H1 (cell line): ENCODE measurements around the gene CALCR. TPM values are rescaled to one million over a fixed set of nuclear protein-coding genes. Genes with fewer than 3 reads are reported as not detected.
"Not testable (repeated sequence)": the region's sequence is repeated elsewhere in the genome, so short reads cannot be mapped to it uniquely, and the experiment has no call there.

Source experiments
- CTCF ChIA-PET: fragments of 300-600 bp; sonication (Branson Sonifier 250); formaldehyde crosslinking; loops from one replicate; lab custom pipeline; 2021; ENCODE audit not compliant: partially characterized antibody; lab: Charles Lee
- POLR2A ChIA-PET: fragments of 300-600 bp; sonication (Branson Sonifier 250); formaldehyde crosslinking; loops from one replicate; lab custom pipeline; 2021; ENCODE audit warnings: inconsistent platforms; ENCODE audit not compliant: partially characterized antibody; lab: Charles Lee
- DNase-seq, 2 experiments: peaks; one replicate each; pipeline versions ENCODE4 v3.0.0 to v3.0.0-alpha.2; 2010 to 2022; ENCODE audit warnings: low spot score in 2 of 2, low read depth in 1 of 2, mixed read lengths in 1 of 2
- FAIRE-seq: peaks from 2 replicates; lab custom pipeline; 2011; peaks lifted over from hg19 to GRCh38; lab: Jason Lieb, UNC
- H2AFZ ChIP-seq: 2 replicates; pipeline ENCODE4 v1.8.1; 2012; ENCODE audit warnings: low read length, inconsistent platforms
- H2AK5ac ChIP-seq: 2 replicates; pipeline ENCODE4 v1.6.1; 2013; ENCODE audit warnings: low read depth, low read length
- H2BK120ac ChIP-seq: replicated peaks from 2 replicates; pipeline ENCODE3; 2013; ENCODE audit warnings: low read depth, low read length, inconsistent platforms
- H2BK12ac ChIP-seq: 2 replicates; pipeline ENCODE4 v1.6.1; 2013; ENCODE audit warnings: low read depth, low read length
- H2BK15ac ChIP-seq: 2 replicates; pipeline ENCODE4 v1.6.1; 2013; ENCODE audit warnings: low read length
- H2BK20ac ChIP-seq: 2 replicates; pipeline ENCODE4 v1.6.1; 2013; ENCODE audit warnings: low read length
- H2BK5ac ChIP-seq: 2 replicates; pipeline ENCODE4 v1.6.1; 2013; ENCODE audit warnings: low read depth, low read length
- H3K14ac ChIP-seq: 2 replicates; pipeline ENCODE4 v1.6.1; 2013; ENCODE audit warnings: inconsistent platforms; ENCODE audit not compliant: insufficient read length
- H3K18ac ChIP-seq: 2 replicates; pipeline ENCODE4 v1.6.1; 2013; ENCODE audit warnings: low read length; ENCODE audit errors: extremely low read depth
- H3K23ac ChIP-seq: 2 replicates; pipeline ENCODE4 v1.6.1; 2013; ENCODE audit warnings: inconsistent platforms; ENCODE audit not compliant: insufficient read length
- H3K23me2 ChIP-seq: 2 replicates; pipeline ENCODE4 v1.6.1; 2013; ENCODE audit warnings: low read depth, low read length
- H3K27ac ChIP-seq: 2 replicates; pipeline ENCODE4 v1.6.1; 2011; ENCODE audit warnings: low read depth, low read length, inconsistent platforms
- H3K27me3 ChIP-seq, 4 experiments: replicated peaks in 1 of 4; 1 replicate in 1 of 4; 2 replicates in 3 of 4; pipeline versions ENCODE4 v1.6.1 to v1.8.1; 2011 to 2013; ENCODE audit warnings: low read length in 3 of 4, mild to moderate bottlenecking in 3 of 4, inconsistent platforms in 2 of 4, mixed read lengths in 2 of 4, moderate library complexity in 1 of 4; ENCODE audit not compliant: control insufficient read depth in 3 of 4, insufficient read depth in 3 of 4; ENCODE audit errors: extremely low read depth in 1 of 4
- H3K36me3 ChIP-seq, 4 experiments: 2 replicates each; pipeline versions ENCODE4 v1.6.1 to v1.8.1; 2011 to 2013; ENCODE audit warnings: mild to moderate bottlenecking in 4 of 4, low read length in 3 of 4, moderate library complexity in 2 of 4, control low read depth in 1 of 4, inconsistent platforms in 1 of 4; ENCODE audit not compliant: insufficient read depth in 4 of 4, control insufficient read depth in 2 of 4
- H3K4ac ChIP-seq: replicated peaks from 2 replicates; pipeline ENCODE3; 2013; ENCODE audit warnings: low read length, low read depth, mixed read lengths, inconsistent platforms; ENCODE audit not compliant: insufficient read length
- H3K4me1 ChIP-seq, 4 experiments: replicated peaks in 1 of 4; 1 replicate in 1 of 4; 2 replicates in 3 of 4; pipeline versions ENCODE4 v1.6.1 to v1.8.1; 2011 to 2013; ENCODE audit warnings: low read length in 3 of 4, inconsistent platforms in 2 of 4, mixed read lengths in 1 of 4; ENCODE audit not compliant: insufficient read depth in 4 of 4, control insufficient read depth in 3 of 4
- H3K4me2 ChIP-seq, 2 experiments: 2 replicates each; pipeline versions ENCODE4 v1.6.1 to v1.8.1; 2011 to 2013; ENCODE audit warnings: low read depth in 2 of 2, low read length in 2 of 2, control low read depth in 1 of 2, inconsistent platforms in 1 of 2, mild to moderate bottlenecking in 1 of 2; ENCODE audit not compliant: insufficient read depth in 1 of 2
- H3K4me3 ChIP-seq, 4 experiments: fragments of 200-600, 300-600 bp in 1 of 4; sonication (generic), shearing (Covaris generic), sonication (Bioruptor Twin) in 1 of 4; 2 replicates each; pipeline versions ENCODE4 v1.5.1 to v1.8.1; 2011 to 2016; ENCODE audit warnings: low read length in 4 of 4, low read depth in 3 of 4, control low read depth in 2 of 4, inconsistent platforms in 2 of 4, mild to moderate bottlenecking in 2 of 4, mixed read lengths in 1 of 4, moderate library complexity in 1 of 4; ENCODE audit not compliant: insufficient read depth in 2 of 4; ENCODE audit errors: extremely low read depth in 1 of 4
- H3K56ac ChIP-seq: replicated peaks from 2 replicates; pipeline ENCODE3; 2013; ENCODE audit warnings: low read depth, mild to moderate bottlenecking, mixed read lengths, low read length, inconsistent platforms; ENCODE audit not compliant: insufficient read length
- H3K79me1 ChIP-seq: 2 replicates; pipeline ENCODE4 v1.6.1; 2013; ENCODE audit warnings: low read depth, low read length, control low read depth
- H3K79me2 ChIP-seq, 2 experiments: 2 replicates each; pipeline versions ENCODE4 v1.6.1 to v1.8.1; 2012 to 2013; ENCODE audit warnings: low read length in 2 of 2, mild to moderate bottlenecking in 2 of 2, inconsistent platforms in 1 of 2; ENCODE audit not compliant: insufficient read depth in 2 of 2, control insufficient read depth in 1 of 2
- H3K9ac ChIP-seq, 4 experiments: replicated peaks in 1 of 4; 1 replicate in 1 of 4; 2 replicates in 3 of 4; pipeline versions ENCODE4 v1.6.1 to v1.8.1; 2011 to 2013; ENCODE audit warnings: low read depth in 3 of 4, low read length in 3 of 4, control low read depth in 2 of 4, mild to moderate bottlenecking in 2 of 4, moderate library complexity in 2 of 4, inconsistent platforms in 1 of 4; ENCODE audit errors: extremely low read depth in 1 of 4
- H3K9me3 ChIP-seq, 2 experiments: 2 replicates each; pipeline versions ENCODE4 v1.6.1 to v1.8.1; 2012 to 2013; ENCODE audit warnings: mild to moderate bottlenecking in 2 of 2, moderate library complexity in 2 of 2, control low read depth in 1 of 2, inconsistent platforms in 1 of 2, low read depth in 1 of 2, low read length in 1 of 2, mixed read lengths in 1 of 2; ENCODE audit not compliant: insufficient read depth in 2 of 2
- H4K20me1 ChIP-seq, 2 experiments: replicated peaks in 1 of 2; 2 replicates each; pipeline versions ENCODE3 to v1.8.1; 2011 to 2013; ENCODE audit warnings: inconsistent platforms in 2 of 2, low read length in 2 of 2, mild to moderate bottlenecking in 1 of 2; ENCODE audit not compliant: insufficient read depth in 2 of 2, control insufficient read depth in 1 of 2
- H4K5ac ChIP-seq: 2 replicates; pipeline ENCODE4 v1.6.1; 2013; ENCODE audit warnings: low read length, low read depth, mixed read lengths, inconsistent platforms; ENCODE audit not compliant: insufficient read length
- H4K8ac ChIP-seq: 2 replicates; pipeline ENCODE4 v1.8.0; 2013; ENCODE audit warnings: mild to moderate bottlenecking, moderate library complexity, low read length, inconsistent platforms; ENCODE audit not compliant: insufficient read depth; ENCODE audit errors: extremely low read depth
- H4K91ac ChIP-seq: replicated peaks from 2 replicates; pipeline ENCODE3; 2013; ENCODE audit warnings: low read length, mixed read lengths, inconsistent platforms; ENCODE audit not compliant: insufficient read length
- WGBS, 2 experiments: shearing (Covaris generic) in 1 of 2; methylation state at CpG; one replicate each; pipeline versions ENCODE4 v1.1.6 to v1.1.7; 2013 to 2015; ENCODE audit warnings: low lambda C conversion rate in 2 of 2, mixed read lengths in 2 of 2, inconsistent platforms in 1 of 2, low coverage in 1 of 2, missing lambda C conversion rate in 1 of 2; ENCODE audit not compliant: insufficient replicate concordance in 2 of 2, insufficient coverage in 1 of 2, insufficient read length in 1 of 2; ENCODE audit errors: extremely low coverage in 1 of 2, missing lambda C conversion rate in 1 of 2; 5-methylcytosine and 5-hydroxymethylcytosine counted together
- polyA plus RNA-seq, 7 experiments: library from polyadenylated mRNA; depleted of rRNA in 3 of 7; stranded (reverse) in 5 of 7; unstranded in 2 of 7; fragments of >200 nt in 5 of 7; fragments of 200-250 nt in 2 of 7; gene quantifications; 1 replicate in 5 of 7; 2 replicates in 1 of 7; 4 replicates in 1 of 7; pipeline versions ENCODE4 v1.2.1 to v1.2.3, GENCODE V29; 2011 to 2013; ENCODE audit warnings: missing spikeins in 2 of 7, mixed read lengths in 2 of 7
- total RNA-seq: library from RNA; stranded (reverse); fragmentation: NEBNext Ultra II Directional; extraction: Animal tissue kit (Norgen Biotek cat#: 25700); gene quantifications from 2 replicates; pipeline ENCODE4 v1.2.1, GENCODE V29; 2021

The CALCR gene
- total and polyA plus RNA-seq, 2 of the 8 experiments (the other 6 are each of a cell fraction or from before 2014, with no cell fraction given), result 1.0 to 3.6 TPM

DNA sequence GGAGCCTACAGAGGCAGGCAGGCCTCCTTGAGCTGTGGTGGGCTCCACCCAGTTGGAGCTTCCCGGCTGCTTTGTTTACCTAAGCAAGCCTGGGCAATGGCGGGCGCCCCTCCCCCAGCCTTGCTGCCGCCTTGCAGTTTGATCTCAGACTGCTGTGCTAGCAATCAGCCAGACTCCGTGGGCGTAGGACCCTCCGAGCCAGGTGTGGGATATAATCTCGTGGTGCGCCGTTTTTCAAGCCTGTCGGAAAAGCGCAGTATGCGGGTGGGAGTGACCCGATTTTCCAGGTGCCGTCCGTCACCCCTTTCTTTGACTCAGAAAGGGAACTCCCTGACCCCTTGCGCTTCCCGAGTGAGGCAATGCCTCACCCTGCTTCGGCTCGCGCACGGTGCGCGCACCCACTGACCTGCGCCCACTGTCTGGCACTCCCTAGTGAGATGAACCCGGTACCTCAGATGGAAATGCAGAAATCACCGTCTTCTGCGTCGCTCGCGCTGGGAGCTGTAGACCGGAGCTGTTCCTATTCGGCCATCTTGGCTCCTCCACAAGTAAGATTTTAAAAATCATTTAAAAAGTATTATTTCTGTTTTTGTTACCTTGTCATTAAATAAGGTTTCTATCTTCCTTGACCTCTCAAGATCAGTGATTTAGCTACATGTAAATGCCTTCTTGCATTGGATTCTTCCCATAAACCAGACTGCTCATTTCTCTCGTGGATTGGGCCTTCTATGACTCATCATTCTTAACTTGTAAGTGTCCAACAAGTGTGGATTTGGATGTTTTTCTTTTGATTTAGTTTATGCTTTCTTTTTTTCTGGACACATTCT, 16.9 kb upstream of the CALCR start:
- H3K27me3 ChIP-seq, H3K4me2 ChIP-seq, H2AK5ac ChIP-seq, H3K4me1 ChIP-seq, H3K79me2 ChIP-seq, H4K20me1 ChIP-seq, H3K18ac ChIP-seq, H3K79me1 ChIP-seq, H3K9ac ChIP-seq, H3K56ac ChIP-seq, H3K23ac ChIP-seq, H2BK15ac ChIP-seq, H4K5ac ChIP-seq, H2BK120ac ChIP-seq, H3K23me2 ChIP-seq, H3K27ac ChIP-seq, H2BK5ac ChIP-seq, H2AFZ ChIP-seq, H3K4ac ChIP-seq, H4K91ac ChIP-seq, H3K14ac ChIP-seq, H4K8ac ChIP-seq, H3K9me3 ChIP-seq, H2BK20ac ChIP-seq, H2BK12ac ChIP-seq, FAIRE-seq, H3K36me3 ChIP-seq: not testable (repeated sequence)
- WGBS, 2 experiments, result 90% methylated on average over 22 of the region's 34 CpGs; no CpG with 5 or more reads in 1 of the 2 experiments
- ChIA-PET POLR2A (interaction anchor here (0.7 to 1.6 kb wide), 4 partner anchors 9 to 21 kb away, joined by 3 to 4 read pairs (median 4); no protein-coding TSS in a partner anchor), CTCF (interaction anchor here (1.0 kb wide), 1 partner anchor 31 kb away, joined by 4 read pairs; no protein-coding TSS in a partner anchor)
- DNase-seq, result peak in 1 of 2 experiments; percentile 58
- H3K4me3 ChIP-seq, result peak overlapping the region in 2 of 4 experiments; percentile 25 to 33; a peak in 2 of 8 replicates
